ENCODE results near the gene IL26.

The IL26 gene

DNA sequence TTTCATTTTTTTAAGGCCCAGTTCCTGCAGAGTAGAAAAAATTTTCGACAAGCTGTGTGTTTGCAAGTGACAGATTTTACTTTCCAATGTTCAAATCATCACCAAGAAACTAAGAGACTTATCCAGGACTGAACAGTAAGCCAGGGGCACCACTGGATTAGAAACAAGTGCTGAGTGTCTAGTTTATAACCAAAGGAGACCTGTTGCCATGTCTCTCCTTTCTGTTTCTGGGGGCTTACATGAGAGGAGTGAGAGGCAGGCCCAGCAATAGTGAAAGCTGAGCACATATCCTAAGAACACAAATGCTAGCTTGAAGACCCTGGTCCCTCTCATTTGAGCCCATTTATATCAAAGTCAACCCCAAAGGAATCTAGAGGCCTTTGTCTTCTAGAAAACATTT lies 69.0 kb downstream of the IL26 start:
- DNase-seq (ENCODE audit: low read depth in 2 of 2): no peak

DNA sequence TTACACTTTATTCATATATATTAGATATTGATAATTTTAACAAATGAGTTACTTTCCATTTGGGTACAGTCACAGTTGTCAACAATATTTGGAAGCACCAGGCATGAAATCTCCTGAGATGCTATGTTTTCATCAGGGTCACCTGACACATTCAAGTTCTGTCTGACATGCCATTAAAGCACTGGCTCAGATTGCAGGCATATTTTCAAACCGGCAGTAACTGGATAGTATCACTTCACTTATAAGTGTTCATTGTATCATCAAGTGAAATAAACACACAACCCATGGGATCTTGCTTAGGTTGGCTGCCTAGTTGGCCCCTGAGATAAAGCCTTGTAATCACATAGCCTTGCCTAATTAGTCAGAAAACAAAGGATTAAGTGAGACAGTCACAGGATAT lies 70.8 kb downstream of the IL26 start:
- DNase-seq (ENCODE audit: low read depth in 2 of 2): no peak

Data from stimulated activated CD4-positive, alpha-beta T cell treated with anti-CD3 and anti-CD28 coated beads, Interleukin-1b, Interleukin-23, amount 100 ng/mL, for 4 hours (primary cell).